Measurements from ENCODE around the gene COL2A1. TPM values are rescaled to one million over a fixed set of nuclear protein-coding genes. Genes with fewer than 3 reads are reported as not detected.
A peak's percentile ranks its signal among the peaks of the same experiment; 100 is the strongest.

The COL2A1 gene
- total RNA-seq, 1 experiment from 2014 or later = 211 TPM

DNA sequence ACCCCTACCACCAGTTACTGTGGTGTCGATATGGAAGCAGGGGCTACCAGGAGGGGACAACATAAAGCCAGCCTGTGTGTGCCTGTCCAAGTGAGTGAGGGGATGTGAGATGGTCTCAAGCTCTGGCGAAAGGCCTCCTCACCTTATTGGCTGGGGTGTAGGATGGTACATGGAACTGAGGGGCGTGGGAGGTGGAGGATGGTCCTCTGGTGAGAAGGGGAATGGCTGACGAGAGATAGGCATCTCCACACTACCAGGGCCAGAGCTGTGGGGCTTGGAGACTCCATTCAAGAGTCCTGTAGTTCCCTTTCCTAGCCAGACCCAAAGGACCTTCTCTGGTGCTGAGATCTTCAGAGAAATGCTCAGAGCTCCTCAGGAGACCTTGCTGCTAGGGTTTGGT, 32.5 kb upstream of the COL2A1 start:
- H3K9me3 ChIP-seq (replicated peaks) = no peaks in the 10 kb centered on the region
- no peak for DNase-seq
- no peaks in the 10 kb centered on the region for H3K36me3 ChIP-seq
- H3K4me1 ChIP-seq = no peaks in the 10 kb centered on the region
- H3K27ac ChIP-seq = no peak overlapping the region
- no peaks in the 10 kb centered on the region for H3K27me3 ChIP-seq
- H3K4me3 ChIP-seq = no peak overlapping the region

- H3K9me3 ChIP-seq (replicated peaks) = no peaks in the 10 kb centered on the region
- no peak for DNase-seq
- no peak overlapping the region for H3K27ac ChIP-seq
- H3K27me3 ChIP-seq = no peaks in the 10 kb centered on the region
- H3K4me1 ChIP-seq = no peaks in the 10 kb centered on the region
- H3K36me3 ChIP-seq = no peaks in the 10 kb centered on the region
- H3K4me3 ChIP-seq = no peak overlapping the region
Observed at GRCh38 chr12:48034835-48035805, 30.8 kb upstream of the COL2A1 start.

DNA sequence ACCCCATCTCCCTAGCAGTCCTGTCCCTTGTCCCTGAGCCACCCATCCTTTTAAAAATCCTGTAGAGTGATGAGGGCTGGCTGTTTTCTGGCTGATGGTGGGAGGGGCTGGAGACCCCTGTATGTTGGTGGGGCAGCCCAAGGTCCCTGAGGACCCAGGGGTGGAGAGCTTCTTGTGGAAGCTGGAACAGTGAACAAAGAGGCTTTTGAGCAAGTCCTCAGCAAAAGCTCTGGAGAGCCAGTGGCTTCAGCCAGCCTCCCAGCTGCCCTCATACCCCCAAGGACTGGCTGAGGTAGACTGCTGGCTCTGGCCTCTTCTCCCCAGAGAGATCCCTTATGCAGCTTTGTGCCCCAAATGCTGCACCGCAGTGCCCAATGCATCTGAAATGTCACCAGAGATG, 29.2 kb upstream of the COL2A1 start:
- DNase-seq = no peak
- H3K27me3 ChIP-seq = no peaks in the 10 kb centered on the region

DNA sequence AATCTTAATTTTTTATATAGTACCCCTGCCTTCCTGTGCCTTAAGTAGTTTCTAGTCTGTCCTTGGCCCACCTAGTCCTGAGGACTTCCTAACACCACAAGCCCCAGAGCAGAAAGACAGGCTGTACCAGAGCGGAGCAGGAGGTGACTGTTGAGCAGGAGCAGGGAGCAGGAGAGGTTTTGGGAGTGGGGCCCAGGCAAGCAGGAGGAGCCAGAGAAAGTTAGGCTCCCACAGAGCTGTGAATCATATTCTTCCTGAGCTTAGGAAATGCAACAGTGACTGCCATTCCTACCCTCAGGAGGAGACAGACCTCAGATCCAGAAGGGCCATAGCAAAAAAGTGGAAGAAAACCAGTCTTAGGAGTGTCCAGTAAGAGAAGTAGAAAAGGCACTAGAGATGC, 28.3 kb upstream of the COL2A1 start:
- H3K27me3 ChIP-seq = no peaks in the 10 kb centered on the region
- no peaks in the 10 kb centered on the region for H3K36me3 ChIP-seq
- no peaks in the 10 kb centered on the region for H3K9me3 ChIP-seq (replicated peaks)
- no peak overlapping the region for H3K27ac ChIP-seq
- H3K4me3 ChIP-seq = no peak overlapping the region
- peaks cover 5% of the 10 kb centered on the region; the same call in 1 of the 2 replicates for H3K4me1 ChIP-seq
- no peak for DNase-seq

More for the DNA sequence above, 29.2 kb upstream of the COL2A1 start:
- Histone ChIP-seq H3K4me3 (no peak overlapping the region), H3K9me3 (replicated peaks) (no peaks in the 10 kb centered on the region), H3K4me1 (peaks cover 5% of the 10 kb centered on the region; the same call in 1 of the 2 replicates), H3K27ac (no peak overlapping the region), H3K36me3 (no peaks in the 10 kb centered on the region)

DNA sequence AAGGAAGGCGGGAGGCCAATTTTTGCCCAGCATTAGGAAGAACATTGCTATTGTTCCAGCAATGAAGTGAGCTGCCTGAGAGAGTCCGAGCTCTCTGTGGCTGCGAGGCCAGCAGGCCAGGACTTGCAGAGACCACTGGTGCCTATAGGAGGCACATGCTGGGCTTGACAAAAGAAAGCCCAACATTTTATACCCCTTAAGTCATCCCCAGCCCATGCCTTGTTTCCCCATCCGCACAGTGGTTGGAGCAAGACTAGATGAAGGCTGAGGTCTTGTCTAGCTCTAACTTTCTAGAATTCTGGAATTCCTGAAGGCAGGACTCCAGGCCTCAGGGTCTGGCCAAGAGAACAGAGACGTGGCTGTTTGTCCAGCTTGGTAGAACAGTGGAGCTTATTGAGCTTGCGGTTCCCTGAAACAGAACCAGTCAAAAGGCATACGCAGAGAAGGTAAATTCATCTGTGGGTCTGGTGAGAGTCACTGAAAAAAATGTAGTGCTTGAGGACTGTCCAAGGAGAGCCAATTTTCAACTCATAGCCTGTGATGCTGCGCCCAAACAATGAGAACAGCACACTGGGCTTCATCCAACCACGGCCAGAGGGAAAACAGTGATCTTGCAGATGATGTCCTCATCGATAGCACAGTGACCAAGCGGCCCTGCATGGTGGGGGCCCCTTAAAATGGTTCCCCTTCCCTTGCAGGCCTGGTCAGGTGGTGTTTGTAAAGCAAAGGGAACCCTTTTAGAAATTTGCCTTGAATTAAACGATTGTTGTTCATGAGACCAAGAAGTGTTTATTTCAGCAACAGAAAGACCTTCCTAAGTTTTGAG, 27.1 kb upstream of the COL2A1 start:
- Histone ChIP-seq H3K27me3 (no peaks in the 10 kb centered on the region), H3K36me3 (no peaks in the 10 kb centered on the region), H3K27ac (no peak overlapping the region), H3K9me3 (replicated peaks) (no peaks in the 10 kb centered on the region), H3K4me3 (no peak overlapping the region), H3K4me1 (peaks cover 5% of the 10 kb centered on the region; the same call in 1 of the 2 replicates)
- DNase-seq = no peak

DNA sequence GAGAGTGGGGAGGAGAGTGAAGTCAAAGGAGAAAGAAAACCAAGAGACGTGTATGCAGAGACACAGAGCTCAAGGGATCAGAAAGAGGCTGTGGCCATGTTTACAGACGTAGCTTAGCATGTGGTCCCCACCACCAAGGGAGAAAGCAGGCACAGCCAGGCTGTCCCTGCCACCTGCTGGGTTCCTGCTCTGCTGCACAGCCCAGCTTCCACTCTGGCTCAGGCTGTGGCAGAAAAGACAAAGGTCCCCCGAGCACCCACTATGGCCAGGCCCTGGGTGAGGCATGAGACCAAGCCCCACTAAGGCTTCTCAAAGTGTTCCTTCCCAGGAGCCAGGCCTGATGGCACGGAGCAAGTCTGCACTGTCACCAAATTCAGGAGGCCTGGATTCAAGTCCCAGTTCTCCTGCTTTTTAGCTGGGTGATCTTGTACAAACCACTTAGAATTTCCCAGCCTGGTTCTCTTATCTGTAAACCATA, 25.9 kb upstream of the COL2A1 start:
- Histone ChIP-seq H3K4me1 (peaks cover 5% of the 10 kb centered on the region; the same call in 1 of the 2 replicates), H3K27me3 (no peaks in the 10 kb centered on the region), H3K27ac (no peak overlapping the region), H3K36me3 (no peaks in the 10 kb centered on the region), H3K9me3 (replicated peaks) (no peaks in the 10 kb centered on the region), H3K4me3 (no peak overlapping the region)
- peak; percentile 34 to 51 for DNase-seq

DNA sequence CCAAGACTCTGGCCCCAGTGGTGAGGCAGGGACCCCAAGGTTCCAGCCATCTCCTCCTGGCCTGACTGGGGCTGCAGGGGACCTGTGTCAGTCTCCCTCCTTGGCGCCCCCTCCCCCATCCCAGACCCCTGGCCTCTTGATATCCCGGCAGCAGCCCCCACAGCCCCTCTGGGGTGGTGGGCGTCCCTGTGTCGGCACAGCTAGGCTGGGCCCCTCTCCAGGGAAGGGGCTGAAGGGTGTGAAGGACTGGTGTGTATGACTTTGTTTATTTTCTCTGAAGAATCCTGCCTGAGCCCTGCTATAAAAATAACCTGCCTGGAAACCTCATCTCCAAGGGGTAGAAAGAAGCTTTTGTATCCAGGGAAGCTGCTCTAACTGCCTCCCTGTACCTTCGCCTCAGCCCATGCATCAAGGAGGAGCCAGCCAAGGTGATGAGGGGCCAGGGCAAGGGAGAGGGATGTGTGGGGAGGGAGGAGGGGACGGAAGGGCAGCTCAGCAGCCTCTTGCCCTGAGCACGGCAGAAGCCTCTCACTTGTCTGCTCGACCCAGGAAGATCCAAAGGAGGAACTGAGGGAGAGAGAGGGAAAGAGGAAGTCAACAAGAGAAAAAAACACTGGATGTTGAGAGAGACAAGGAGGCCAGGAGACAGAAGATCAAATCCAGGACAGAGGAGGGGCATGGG, 25.4 kb upstream of the COL2A1 start:
- H3K9me3 ChIP-seq (replicated peaks) = no peaks in the 10 kb centered on the region
- H3K4me1 ChIP-seq = peaks cover 5% of the 10 kb centered on the region; the same call in 1 of the 2 replicates
- no peak overlapping the region for H3K4me3 ChIP-seq
- peak in 1 of 2 experiments; percentile 39 for DNase-seq
- no peaks in the 10 kb centered on the region for H3K27me3 ChIP-seq
- no peaks in the 10 kb centered on the region for H3K36me3 ChIP-seq
- no peak overlapping the region for H3K27ac ChIP-seq

DNA sequence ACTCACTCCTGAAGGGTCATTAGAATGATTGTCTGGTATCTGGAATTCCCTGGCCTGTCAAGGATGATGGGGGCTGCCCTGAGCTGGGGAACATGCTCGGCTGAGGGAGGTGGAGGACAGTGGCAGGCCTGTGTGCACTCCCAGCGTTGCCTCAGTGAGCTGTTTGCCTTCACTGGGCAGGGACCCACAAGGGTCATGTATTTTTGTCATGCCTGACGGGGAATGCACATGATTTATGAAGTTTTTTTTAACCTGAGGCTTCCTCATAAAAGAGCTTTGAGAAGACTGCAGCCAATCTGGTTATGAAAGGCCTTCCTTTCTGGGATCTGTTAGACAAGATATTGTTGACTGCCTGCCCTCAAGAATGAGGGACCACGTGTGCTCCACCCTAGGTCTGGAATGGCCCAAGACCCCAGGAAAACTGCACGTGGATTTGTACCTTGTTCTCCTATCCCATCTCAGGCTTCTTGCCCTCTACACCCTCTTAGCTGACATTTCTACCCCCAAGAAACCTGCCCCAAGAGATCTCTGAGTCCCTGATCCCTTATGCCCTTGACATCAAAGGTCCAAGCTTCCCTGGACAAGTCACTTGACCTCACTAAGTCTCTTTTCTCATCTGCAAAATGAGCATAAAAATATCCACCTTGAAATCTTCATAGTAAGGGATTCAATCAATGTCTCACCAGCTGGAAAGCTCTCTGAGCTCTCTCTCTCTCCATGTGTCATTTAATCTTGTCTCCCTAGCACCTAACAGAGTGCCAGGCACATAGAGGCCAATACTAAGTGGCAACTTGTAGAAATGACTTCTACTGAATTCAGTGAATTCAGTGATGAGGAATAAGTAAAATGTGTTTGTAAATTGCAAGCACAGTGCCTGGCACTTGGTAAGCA, 24.5 kb upstream of the COL2A1 start:
- no peak for DNase-seq
- Histone ChIP-seq H3K27ac (no peak overlapping the region), H3K27me3 (no peaks in the 10 kb centered on the region), H3K36me3 (no peaks in the 10 kb centered on the region), H3K4me3 (no peak overlapping the region), H3K9me3 (replicated peaks) (no peaks in the 10 kb centered on the region), H3K4me1 (peaks cover 6% of the 10 kb centered on the region)

GRCh38 chr12:48027183-48028002, 23.1 kb upstream of the COL2A1 start:
- H3K27me3 ChIP-seq = no peaks in the 10 kb centered on the region
- H3K36me3 ChIP-seq = no peaks in the 10 kb centered on the region
- no peaks in the 10 kb centered on the region for H3K9me3 ChIP-seq (replicated peaks)
- DNase-seq = peak in 1 of 2 experiments; percentile 36
- H3K4me3 ChIP-seq = no peak overlapping the region
- H3K27ac ChIP-seq = no peak overlapping the region
- H3K4me1 ChIP-seq = peaks cover 18% of the 10 kb centered on the region

- Histone ChIP-seq H3K27me3 (no peaks in the 10 kb centered on the region), H3K4me3 (no peak overlapping the region), H3K27ac (no peak overlapping the region), H3K9me3 (replicated peaks) (no peaks in the 10 kb centered on the region), H3K36me3 (no peaks in the 10 kb centered on the region), H3K4me1 (peaks cover 18% of the 10 kb centered on the region)
- DNase-seq = no peak
Observed at GRCh38 chr12:48026060-48026827, 22.0 kb upstream of the COL2A1 start.

GRCh38 chr12:48025281-48025680, 21.0 kb upstream of the COL2A1 start:
- Histone ChIP-seq H3K36me3 (no peaks in the 10 kb centered on the region), H3K27me3 (no peaks in the 10 kb centered on the region), H3K27ac (no peak overlapping the region), H3K4me1 (peaks cover 18% of the 10 kb centered on the region), H3K4me3 (no peak overlapping the region), H3K9me3 (replicated peaks) (no peaks in the 10 kb centered on the region)
- DNase-seq = no peak

DNA sequence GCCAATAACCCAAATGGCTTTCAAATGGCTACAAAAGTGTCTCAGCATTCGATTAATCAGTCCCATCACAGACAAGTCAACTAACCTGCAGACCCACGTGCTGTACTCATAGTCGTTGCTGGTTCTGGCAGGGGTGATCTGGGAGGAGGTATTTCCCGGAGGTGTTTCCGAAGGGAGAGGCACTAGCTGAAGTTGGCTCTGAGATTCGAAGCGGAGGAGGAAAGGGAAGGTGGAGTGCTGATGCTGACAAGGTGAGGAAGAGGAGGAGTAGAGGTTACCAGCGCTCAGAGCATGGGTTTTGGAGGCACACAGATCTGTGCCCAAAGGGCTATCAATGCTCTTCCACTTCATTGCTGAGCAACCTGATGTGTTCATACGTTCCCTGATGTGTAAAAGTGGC, 20.5 kb upstream of the COL2A1 start:
- no peaks in the 10 kb centered on the region for H3K36me3 ChIP-seq
- no peaks in the 10 kb centered on the region for H3K9me3 ChIP-seq (replicated peaks)
- no peak overlapping the region for H3K4me3 ChIP-seq
- H3K27ac ChIP-seq = no peak overlapping the region
- H3K4me1 ChIP-seq = peaks cover 16% of the 10 kb centered on the region
- no peaks in the 10 kb centered on the region for H3K27me3 ChIP-seq
- DNase-seq = no peak
